ENCODE measurements around the gene TRAPPC4. TPM values are rescaled to one million over a fixed set of nuclear protein-coding genes. Genes with fewer than 3 reads are reported as not detected.
"Not testable (repeated sequence)": the region's sequence is repeated elsewhere in the genome, so short reads cannot be mapped to it uniquely, and the experiment has no call there.

TRAPPC4 gene
- polyA plus RNA-seq, 1 of the 3 experiments (the other 2 are of a cell fraction) = 368 TPM

DNA sequence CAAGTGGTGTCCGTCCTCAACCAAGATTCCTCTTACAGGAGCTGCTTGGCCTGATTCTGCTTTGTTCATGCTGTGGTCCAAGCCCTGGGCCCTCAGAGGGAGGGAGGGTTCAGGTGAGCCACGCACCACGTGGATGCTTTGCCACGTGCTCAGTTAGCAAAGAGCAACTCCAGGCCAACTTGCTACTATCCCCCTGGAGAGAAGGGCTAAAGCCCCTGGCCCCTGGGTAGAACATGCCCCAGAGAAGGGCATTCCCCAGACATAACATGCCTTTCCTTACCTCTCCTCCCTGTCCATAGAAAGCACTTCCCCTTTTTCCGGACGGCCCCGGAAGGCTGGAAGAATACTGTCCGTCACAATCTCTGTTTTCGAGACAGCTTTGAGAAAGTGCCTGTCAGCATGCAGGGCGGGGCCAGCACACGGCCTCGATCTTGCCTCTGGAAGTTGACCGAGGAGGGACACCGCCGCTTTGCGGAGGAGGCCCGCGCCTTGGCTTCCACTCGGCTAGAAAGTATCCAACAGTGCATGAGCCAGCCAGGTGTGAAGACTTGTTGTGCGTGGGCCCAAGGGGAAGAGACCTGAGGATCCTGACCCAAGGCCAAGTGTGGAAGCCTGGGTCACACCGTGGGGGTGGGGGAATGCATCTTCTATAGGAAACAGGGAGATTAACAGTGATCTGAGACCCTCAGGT lies 38.2 kb upstream of the TRAPPC4 start:
- H3K4me2 ChIP-seq = no peak overlapping the region
- H2AFZ ChIP-seq (ENCODE audit: low read depth) = no peak overlapping the region
- no peak for DNase-seq
- H3K79me2 ChIP-seq (ENCODE audit: insufficient read depth) = no peaks in the 10 kb centered on the region
- CTCF ChIA-PET = interaction anchor here (0.9 to 1.2 kb wide), 2 partner anchors 50 to 110 kb away, joined by 3 to 4 read pairs; no protein-coding TSS in a partner anchor
- no peaks in the 10 kb centered on the region for H3F3A ChIP-seq (replicated peaks; ENCODE audit: insufficient read depth)
- no peak for TF ChIP-seq RFX5 (IDR thresholded peaks at IDR 0.05; ENCODE audit: low read length)
- TF ChIP-seq, protein P1, sequence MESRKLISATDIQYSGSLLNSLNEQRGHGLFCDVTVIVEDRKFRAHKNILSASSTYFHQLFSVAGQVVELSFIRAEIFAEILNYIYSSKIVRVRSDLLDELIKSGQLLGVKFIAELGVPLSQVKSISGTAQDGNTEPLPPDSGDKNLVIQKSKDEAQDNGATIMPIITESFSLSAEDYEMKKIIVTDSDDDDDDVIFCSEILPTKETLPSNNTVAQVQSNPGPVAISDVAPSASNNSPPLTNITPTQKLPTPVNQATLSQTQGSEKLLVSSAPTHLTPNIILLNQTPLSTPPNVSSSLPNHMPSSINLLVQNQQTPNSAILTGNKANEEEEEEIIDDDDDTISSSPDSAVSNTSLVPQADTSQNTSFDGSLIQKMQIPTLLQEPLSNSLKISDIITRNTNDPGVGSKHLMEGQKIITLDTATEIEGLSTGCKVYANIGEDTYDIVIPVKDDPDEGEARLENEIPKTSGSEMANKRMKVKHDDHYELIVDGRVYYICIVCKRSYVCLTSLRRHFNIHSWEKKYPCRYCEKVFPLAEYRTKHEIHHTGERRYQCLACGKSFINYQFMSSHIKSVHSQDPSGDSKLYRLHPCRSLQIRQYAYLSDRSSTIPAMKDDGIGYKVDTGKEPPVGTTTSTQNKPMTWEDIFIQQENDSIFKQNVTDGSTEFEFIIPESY (IDR thresholded peaks at IDR 0.05; ENCODE audit: borderline replicate concordance, low read depth) = no peak
- POLR2A ChIA-PET = no interaction called here
- H4K20me1 ChIP-seq (ENCODE audit: insufficient read depth) = no peaks in the 10 kb centered on the region
- H3K36me3 ChIP-seq (replicated peaks in 1 of 2; ENCODE audit: control insufficient read depth in 1 of 2, insufficient read depth in 2 of 2, low read length in 1 of 2) = no peaks in the 10 kb centered on the region
- H3K9me3 ChIP-seq = no peaks in the 10 kb centered on the region
- no peaks in the 10 kb centered on the region for H3K9me2 ChIP-seq
- H3K27me3 ChIP-seq (ENCODE audit: insufficient read depth) = no peaks in the 10 kb centered on the region; the same call in 1 of the 2 replicates
- H3K4me3 ChIP-seq (ENCODE audit: low read depth in 2 of 2, low read length in 1 of 2) = no peak overlapping the region
- H3K27ac ChIP-seq (ENCODE audit: low read depth in 2 of 2, low read length in 1 of 2) = no peak overlapping the region
- 68% methylated on average over 11 of the region's 21 CpGs for WGBS (ENCODE audit: low lambda C conversion rate)
- H3K9ac ChIP-seq = no peak overlapping the region
- no peaks in the 10 kb centered on the region for H3K4me1 ChIP-seq (ENCODE audit: control insufficient read depth in 1 of 2, insufficient read depth in 2 of 2, low read depth in 1 of 2, low read length in 1 of 2)

DNA sequence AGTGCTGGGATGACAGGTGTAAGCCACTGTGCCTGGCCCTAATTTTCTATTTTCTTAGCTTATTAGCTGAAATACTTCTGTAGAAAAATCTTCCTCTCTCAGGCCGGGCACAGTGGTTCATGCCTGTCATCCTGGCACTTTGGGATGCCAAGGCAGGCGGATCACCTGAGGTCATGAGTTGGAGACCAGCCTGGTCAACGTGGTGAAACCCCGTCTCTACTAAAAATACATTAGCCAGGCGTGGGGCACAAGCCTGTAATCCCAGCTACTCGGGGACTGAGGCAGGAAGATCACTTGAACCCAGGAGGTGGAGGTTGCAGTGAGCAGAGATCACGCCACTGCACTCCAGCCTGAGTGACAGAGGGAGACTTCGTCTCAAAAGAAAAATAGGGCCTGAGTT lies 34.2 kb upstream of the TRAPPC4 start:
- H3K79me2 ChIP-seq (ENCODE audit: insufficient read depth); H3K9me3 ChIP-seq; H2AFZ ChIP-seq (ENCODE audit: low read depth); H3K27ac ChIP-seq (ENCODE audit: low read depth in 2 of 2, low read length in 1 of 2); H3K4me2 ChIP-seq; H3K9me2 ChIP-seq; H3K4me1 ChIP-seq (ENCODE audit: control insufficient read depth in 1 of 2, insufficient read depth in 2 of 2, low read depth in 1 of 2, low read length in 1 of 2); DNase-seq; POLR2A ChIA-PET; H3K4me3 ChIP-seq (ENCODE audit: low read depth in 2 of 2, low read length in 1 of 2); H3K36me3 ChIP-seq (replicated peaks in 1 of 2; ENCODE audit: control insufficient read depth in 1 of 2, insufficient read depth in 2 of 2, low read length in 1 of 2); CTCF ChIA-PET; H3K9ac ChIP-seq; H3F3A ChIP-seq (replicated peaks; ENCODE audit: insufficient read depth); H4K20me1 ChIP-seq (ENCODE audit: insufficient read depth); H3K27me3 ChIP-seq (ENCODE audit: insufficient read depth): not testable (repeated sequence)
- WGBS (ENCODE audit: low lambda C conversion rate) = 84% methylated on average over 6 of the region's 8 CpGs

DNA sequence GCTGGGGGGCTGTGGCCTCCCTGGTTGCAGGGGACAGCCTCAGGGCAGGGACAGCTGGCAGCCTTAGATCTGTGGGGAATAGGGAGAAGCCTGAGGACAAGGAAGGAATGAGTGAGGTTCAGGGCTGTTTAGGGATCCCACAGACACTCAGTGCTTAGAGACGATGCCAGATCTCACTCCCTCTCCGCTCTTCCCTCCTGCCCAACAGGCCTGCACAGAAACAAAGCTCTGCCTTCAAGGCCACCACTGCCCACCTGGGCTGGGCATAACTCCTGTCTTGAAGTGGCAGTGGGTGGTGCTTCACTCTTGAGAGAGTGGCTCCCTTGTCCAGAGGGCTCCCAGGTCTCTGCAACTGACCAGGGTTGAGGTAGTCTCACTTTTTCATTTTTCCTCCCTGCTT lies 33.7 kb upstream of the TRAPPC4 start:
- 100% methylated on average over 2 of the region's 2 CpGs for WGBS (ENCODE audit: low lambda C conversion rate)
- H3K4me1 ChIP-seq (ENCODE audit: control insufficient read depth in 1 of 2, insufficient read depth in 2 of 2, low read depth in 1 of 2, low read length in 1 of 2) = no peaks in the 10 kb centered on the region
- H4K20me1 ChIP-seq (ENCODE audit: insufficient read depth) = no peaks in the 10 kb centered on the region
- no peaks in the 10 kb centered on the region for H3K9me3 ChIP-seq
- no peak overlapping the region for H3K9ac ChIP-seq
- H3K27me3 ChIP-seq (ENCODE audit: insufficient read depth) = no peaks in the 10 kb centered on the region
- CTCF ChIA-PET = interaction anchor here (1.8 kb wide), 1 partner anchor 29 kb away, joined by 4 read pairs; the partner anchor contains the start of gene UPK2
- H3K9me2 ChIP-seq = no peaks in the 10 kb centered on the region
- no peaks in the 10 kb centered on the region for H3K36me3 ChIP-seq (replicated peaks in 1 of 2; ENCODE audit: control insufficient read depth in 1 of 2, insufficient read depth in 2 of 2, low read length in 1 of 2)
- no peak for DNase-seq
- no peak overlapping the region for H3K4me2 ChIP-seq
- H3K4me3 ChIP-seq (ENCODE audit: low read depth in 2 of 2, low read length in 1 of 2) = no peak overlapping the region
- POLR2A ChIA-PET = interaction anchor here (0.6 kb wide), 1 partner anchor 29 kb away, joined by 3 read pairs; no protein-coding TSS in a partner anchor
- no peak overlapping the region for H2AFZ ChIP-seq (ENCODE audit: low read depth)
- H3K79me2 ChIP-seq (ENCODE audit: insufficient read depth) = no peaks in the 10 kb centered on the region
- no peak overlapping the region for H3K27ac ChIP-seq (ENCODE audit: low read depth in 2 of 2, low read length in 1 of 2)
- peaks cover 3% of the 10 kb centered on the region for H3F3A ChIP-seq (replicated peaks; ENCODE audit: insufficient read depth)
- TF ChIP-seq TCF12 (IDR thresholded peaks at IDR 0.05) = no peak
- TF ChIP-seq SIN3A (IDR thresholded peaks at IDR 0.05; ENCODE audit: borderline replicate concordance, low read depth, low read length) = no peak
- no peak for TF ChIP-seq NFIC (IDR thresholded peaks at IDR 0.05; ENCODE audit: borderline replicate concordance)
- TF ChIP-seq YY1 (IDR thresholded peaks at IDR 0.05; ENCODE audit: low read depth) = no peak
- no peak for TF ChIP-seq PBX3 (IDR thresholded peaks at IDR 0.05)
- TF ChIP-seq RCOR1 (IDR thresholded peaks at IDR 0.05; ENCODE audit: low read length) = no peak
- TF ChIP-seq POLR2AphosphoS5 (IDR thresholded peaks at IDR 0.05; ENCODE audit: low read depth, low read length) = no peak
- TF ChIP-seq, protein P2, sequence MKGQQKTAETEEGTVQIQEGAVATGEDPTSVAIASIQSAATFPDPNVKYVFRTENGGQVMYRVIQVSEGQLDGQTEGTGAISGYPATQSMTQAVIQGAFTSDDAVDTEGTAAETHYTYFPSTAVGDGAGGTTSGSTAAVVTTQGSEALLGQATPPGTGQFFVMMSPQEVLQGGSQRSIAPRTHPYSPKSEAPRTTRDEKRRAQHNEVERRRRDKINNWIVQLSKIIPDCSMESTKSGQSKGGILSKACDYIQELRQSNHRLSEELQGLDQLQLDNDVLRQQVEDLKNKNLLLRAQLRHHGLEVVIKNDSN (IDR thresholded peaks at IDR 0.05; ENCODE audit: borderline replicate concordance, low read depth) = no peak
- TF ChIP-seq SMC3 (IDR thresholded peaks at IDR 0.05; ENCODE audit: low read depth, low read length) = no peak
- no peak for TF ChIP-seq EP300 (IDR thresholded peaks at IDR 0.05; ENCODE audit: borderline replicate concordance in 1 of 2, low read depth in 1 of 2, low read length in 1 of 2)
- no peak for TF ChIP-seq FOSL2 (IDR thresholded peaks at IDR 0.05; ENCODE audit: borderline replicate concordance, low read depth)
- TF ChIP-seq, protein P3, sequence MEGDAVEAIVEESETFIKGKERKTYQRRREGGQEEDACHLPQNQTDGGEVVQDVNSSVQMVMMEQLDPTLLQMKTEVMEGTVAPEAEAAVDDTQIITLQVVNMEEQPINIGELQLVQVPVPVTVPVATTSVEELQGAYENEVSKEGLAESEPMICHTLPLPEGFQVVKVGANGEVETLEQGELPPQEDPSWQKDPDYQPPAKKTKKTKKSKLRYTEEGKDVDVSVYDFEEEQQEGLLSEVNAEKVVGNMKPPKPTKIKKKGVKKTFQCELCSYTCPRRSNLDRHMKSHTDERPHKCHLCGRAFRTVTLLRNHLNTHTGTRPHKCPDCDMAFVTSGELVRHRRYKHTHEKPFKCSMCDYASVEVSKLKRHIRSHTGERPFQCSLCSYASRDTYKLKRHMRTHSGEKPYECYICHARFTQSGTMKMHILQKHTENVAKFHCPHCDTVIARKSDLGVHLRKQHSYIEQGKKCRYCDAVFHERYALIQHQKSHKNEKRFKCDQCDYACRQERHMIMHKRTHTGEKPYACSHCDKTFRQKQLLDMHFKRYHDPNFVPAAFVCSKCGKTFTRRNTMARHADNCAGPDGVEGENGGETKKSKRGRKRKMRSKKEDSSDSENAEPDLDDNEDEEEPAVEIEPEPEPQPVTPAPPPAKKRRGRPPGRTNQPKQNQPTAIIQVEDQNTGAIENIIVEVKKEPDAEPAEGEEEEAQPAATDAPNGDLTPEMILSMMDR (IDR thresholded peaks at IDR 0.05) = no peak
- no peak for TF ChIP-seq MXI1 (IDR thresholded peaks at IDR 0.05; ENCODE audit: low read depth, low read length)

All from SK-N-SH (cell line).